ENCODE measurements around the gene ABCA4.

Gene ABCA4

GRCh38 chr1:94142022-94142421 lies 21.1 kb upstream of the ABCA4 start:
- no peak overlapping the region for H2AFZ ChIP-seq (ENCODE audit: low read length)
- no peak overlapping the region for H3K4me2 ChIP-seq (ENCODE audit: low read depth, low read length)
- no peaks in the 10 kb centered on the region for H4K20me1 ChIP-seq (ENCODE audit: insufficient read depth, low read length)
- no peaks in the 10 kb centered on the region for H3K79me2 ChIP-seq (ENCODE audit: low read length)
- no peaks in the 10 kb centered on the region for H3K9me3 ChIP-seq (replicated peaks; ENCODE audit: insufficient read depth, low read length)
- no peak for DNase-seq
- no peaks in the 10 kb centered on the region for H3K36me3 ChIP-seq (replicated peaks; ENCODE audit: insufficient read depth, low read length)
- H3K9me2 ChIP-seq (replicated peaks; ENCODE audit: insufficient read depth, low read length) = no peaks in the 10 kb centered on the region
- no peak overlapping the region for H3K9ac ChIP-seq (ENCODE audit: low read length)
- no peak overlapping the region for H3K27ac ChIP-seq (ENCODE audit: low read length)
- H3K4me1 ChIP-seq (ENCODE audit: low read length) = no peaks in the 10 kb centered on the region
- H3F3A ChIP-seq (ENCODE audit: insufficient read depth, low read length) = no peaks in the 10 kb centered on the region
- no peak overlapping the region for H3K4me3 ChIP-seq (ENCODE audit: low read length)
- no peaks in the 10 kb centered on the region for H3K27me3 ChIP-seq (replicated peaks; ENCODE audit: insufficient read depth, low read length)
- TF ChIP-seq EZH2phosphoT487 (IDR thresholded peaks at IDR 0.05; ENCODE audit: low read length) (no peak), CTCF (IDR thresholded peaks at IDR 0.05; ENCODE audit: low read length) (no peak), EZH2 (optimal IDR thresholded peaks at IDR 0.05; ENCODE audit: low read depth, low read length) (no peak)

GRCh38 chr1:94132111-94132510 lies 11.2 kb upstream of the ABCA4 start:
- Histone ChIP-seq H3K27me3 (replicated peaks; ENCODE audit: insufficient read depth, low read length) (no peaks in the 10 kb centered on the region), H3K36me3 (replicated peaks; ENCODE audit: insufficient read depth, low read length) (no peaks in the 10 kb centered on the region), H3K27ac (ENCODE audit: low read length) (no peak overlapping the region), H3K4me3 (ENCODE audit: low read length) (no peak overlapping the region), H3F3A (ENCODE audit: insufficient read depth, low read length) (no peaks in the 10 kb centered on the region), H3K4me2 (ENCODE audit: low read depth, low read length) (no peak overlapping the region), H4K20me1 (ENCODE audit: insufficient read depth, low read length) (no peaks in the 10 kb centered on the region), H3K9me3 (replicated peaks; ENCODE audit: insufficient read depth, low read length) (no peaks in the 10 kb centered on the region), H3K9me2 (replicated peaks; ENCODE audit: insufficient read depth, low read length) (no peaks in the 10 kb centered on the region), H3K9ac (ENCODE audit: low read length) (no peak overlapping the region), H3K79me2 (ENCODE audit: low read length) (no peaks in the 10 kb centered on the region), H2AFZ (ENCODE audit: low read length) (no peak overlapping the region), H3K4me1 (ENCODE audit: low read length) (no peaks in the 10 kb centered on the region)
- TF ChIP-seq EZH2 (optimal IDR thresholded peaks at IDR 0.05; ENCODE audit: low read depth, low read length) (no peak), CTCF (IDR thresholded peaks at IDR 0.05; ENCODE audit: low read length) (no peak), EZH2phosphoT487 (IDR thresholded peaks at IDR 0.05; ENCODE audit: low read length) (no peak)
- no peak for DNase-seq

- Histone ChIP-seq H3K9me3 (replicated peaks; ENCODE audit: insufficient read depth, low read length) (no peaks in the 10 kb centered on the region), H3K79me2 (ENCODE audit: low read length) (no peaks in the 10 kb centered on the region), H3K27me3 (replicated peaks; ENCODE audit: insufficient read depth, low read length) (no peaks in the 10 kb centered on the region), H3K4me1 (ENCODE audit: low read length) (no peaks in the 10 kb centered on the region), H4K20me1 (ENCODE audit: insufficient read depth, low read length) (no peaks in the 10 kb centered on the region), H3K27ac (ENCODE audit: low read length) (no peak overlapping the region), H2AFZ (ENCODE audit: low read length) (no peak overlapping the region), H3K4me2 (ENCODE audit: low read depth, low read length) (no peak overlapping the region), H3K36me3 (replicated peaks; ENCODE audit: insufficient read depth, low read length) (no peaks in the 10 kb centered on the region), H3K4me3 (ENCODE audit: low read length) (no peak overlapping the region), H3K9ac (ENCODE audit: low read length) (no peak overlapping the region), H3F3A (ENCODE audit: insufficient read depth, low read length) (no peaks in the 10 kb centered on the region), H3K9me2 (replicated peaks; ENCODE audit: insufficient read depth, low read length) (no peaks in the 10 kb centered on the region)
- DNase-seq = no peak
- TF ChIP-seq CTCF (IDR thresholded peaks at IDR 0.05; ENCODE audit: low read length) (no peak), EZH2 (optimal IDR thresholded peaks at IDR 0.05; ENCODE audit: low read depth, low read length) (no peak), EZH2phosphoT487 (IDR thresholded peaks at IDR 0.05; ENCODE audit: low read length) (no peak)
Measured at GRCh38 chr1:94130851-94131595, 10.1 kb upstream of the ABCA4 start.
